ENCODE data around the gene GRIK2. TPM values are rescaled to one million over a fixed set of nuclear protein-coding genes. Genes with fewer than 3 reads are reported as not detected.

GRIK2 gene
- total and polyA plus RNA-seq, 12 donors = 0.09 to 10.6 (median 1.9) TPM

DNA sequence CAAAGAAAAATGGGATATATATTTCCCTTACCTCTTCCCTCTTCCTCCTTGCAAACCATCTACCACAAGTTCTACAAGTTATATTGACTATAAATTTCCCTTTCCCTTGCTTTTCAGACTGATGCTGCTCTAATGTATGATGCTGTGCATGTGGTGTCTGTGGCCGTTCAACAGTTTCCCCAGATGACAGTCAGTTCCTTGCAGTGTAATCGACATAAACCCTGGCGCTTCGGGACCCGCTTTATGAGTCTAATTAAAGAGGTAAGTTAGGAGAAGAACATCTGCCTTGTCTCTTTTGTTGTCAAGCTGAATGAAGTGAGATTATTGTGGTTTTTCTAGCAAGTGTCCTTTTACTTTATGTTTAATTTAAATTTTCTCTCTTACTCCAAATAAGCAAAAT lies 406.0 kb downstream of the GRIK2 start:
- Histone ChIP-seq H3K36me3 (replicated peaks in 1 of 2) (no peaks in the 10 kb centered on the region), H3K27ac (no peak overlapping the region), H3K4me3 (no peak overlapping the region), H3K27me3 (no peaks in the 10 kb centered on the region), H3K9me3 (replicated peaks in 1 of 3) (no peaks in the 10 kb centered on the region), H3K4me1 (replicated peaks in 1 of 2) (no peaks in the 10 kb centered on the region)
- 82 to 87% (median 84%) methylated on average over 5 of the region's 5 CpGs for WGBS, 4 donors
- no peak for DNase-seq
- TF ChIP-seq POLR2A (IDR thresholded peaks at IDR 0.05) = no peak
- intact Hi-C loops (cut with DNase I) = no loop called here

DNA sequence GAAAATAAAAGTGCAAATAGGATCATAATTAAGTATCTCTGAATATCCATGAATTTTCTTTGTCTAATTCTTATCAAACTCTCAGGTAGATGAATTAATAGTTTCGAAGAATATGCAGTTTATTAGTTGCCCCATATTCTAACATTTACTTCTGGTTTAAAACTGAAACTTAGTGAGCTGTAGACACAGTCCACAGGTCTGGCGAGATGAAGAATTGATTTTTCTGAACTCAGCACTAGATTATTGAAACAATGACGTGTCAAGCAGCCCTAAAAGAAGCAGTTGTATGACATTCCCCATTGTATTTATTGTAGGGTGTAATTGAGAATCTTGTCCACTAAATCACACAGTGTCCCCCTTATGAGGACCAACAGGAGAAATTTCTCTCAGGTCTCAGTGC lies 407.1 kb downstream of the GRIK2 start:
- Histone ChIP-seq H3K4me3 (peak overlapping the region in 1 of 4 donors; percentile 4), H3K27ac (no peak overlapping the region), H3K36me3 (replicated peaks in 1 of 2) (no peaks in the 10 kb centered on the region), H3K9me3 (replicated peaks in 1 of 3) (no peaks in the 10 kb centered on the region), H3K4me1 (replicated peaks in 1 of 2) (no peaks in the 10 kb centered on the region), H3K27me3 (no peaks in the 10 kb centered on the region)
- WGBS, 4 donors = 63 to 67% (median 65%) methylated on average over 3 of the region's 3 CpGs
- TF ChIP-seq, protein P1, sequence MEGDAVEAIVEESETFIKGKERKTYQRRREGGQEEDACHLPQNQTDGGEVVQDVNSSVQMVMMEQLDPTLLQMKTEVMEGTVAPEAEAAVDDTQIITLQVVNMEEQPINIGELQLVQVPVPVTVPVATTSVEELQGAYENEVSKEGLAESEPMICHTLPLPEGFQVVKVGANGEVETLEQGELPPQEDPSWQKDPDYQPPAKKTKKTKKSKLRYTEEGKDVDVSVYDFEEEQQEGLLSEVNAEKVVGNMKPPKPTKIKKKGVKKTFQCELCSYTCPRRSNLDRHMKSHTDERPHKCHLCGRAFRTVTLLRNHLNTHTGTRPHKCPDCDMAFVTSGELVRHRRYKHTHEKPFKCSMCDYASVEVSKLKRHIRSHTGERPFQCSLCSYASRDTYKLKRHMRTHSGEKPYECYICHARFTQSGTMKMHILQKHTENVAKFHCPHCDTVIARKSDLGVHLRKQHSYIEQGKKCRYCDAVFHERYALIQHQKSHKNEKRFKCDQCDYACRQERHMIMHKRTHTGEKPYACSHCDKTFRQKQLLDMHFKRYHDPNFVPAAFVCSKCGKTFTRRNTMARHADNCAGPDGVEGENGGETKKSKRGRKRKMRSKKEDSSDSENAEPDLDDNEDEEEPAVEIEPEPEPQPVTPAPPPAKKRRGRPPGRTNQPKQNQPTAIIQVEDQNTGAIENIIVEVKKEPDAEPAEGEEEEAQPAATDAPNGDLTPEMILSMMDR (IDR thresholded peaks at IDR 0.05) = no peak
- no peak for TF ChIP-seq POLR2A (IDR thresholded peaks at IDR 0.05)
- intact Hi-C loops (cut with DNase I) = no loop called here
- DNase-seq = no peak

DNA sequence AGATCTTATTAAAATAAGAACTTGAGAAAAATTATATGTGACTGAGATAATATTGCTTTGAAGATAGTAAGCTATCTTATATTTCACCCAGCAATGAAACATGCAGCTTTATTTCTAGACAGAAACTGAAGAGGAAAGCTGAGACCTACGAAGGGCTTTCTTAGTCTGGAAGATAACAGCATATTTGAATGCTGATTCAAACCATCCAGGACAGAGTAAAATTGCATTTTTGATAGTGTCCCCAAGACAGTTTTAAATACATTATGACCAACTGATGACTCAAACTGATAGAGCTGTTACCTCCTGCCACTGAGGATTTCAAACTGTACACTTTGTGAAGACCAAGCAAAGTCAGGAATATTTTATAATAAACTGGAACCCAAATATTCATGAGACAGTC lies 409.6 kb downstream of the GRIK2 start:
- Histone ChIP-seq H3K27ac (no peak overlapping the region), H3K4me1 (replicated peaks in 1 of 2) (no peaks in the 10 kb centered on the region), H3K36me3 (replicated peaks in 1 of 2) (no peaks in the 10 kb centered on the region), H3K9me3 (replicated peaks in 1 of 3) (no peaks in the 10 kb centered on the region), H3K27me3 (no peaks in the 10 kb centered on the region), H3K4me3 (no peak overlapping the region)
- TF ChIP-seq, protein P1 (IDR thresholded peaks at IDR 0.05) = no peak
- TF ChIP-seq POLR2A (IDR thresholded peaks at IDR 0.05) = no peak
- DNase-seq = no peak
- intact Hi-C loops (cut with DNase I) = no loop called here
- WGBS, 4 donors = 0 to 51% (median 40%) methylated on average over 1 of the region's 1 CpG

DNA sequence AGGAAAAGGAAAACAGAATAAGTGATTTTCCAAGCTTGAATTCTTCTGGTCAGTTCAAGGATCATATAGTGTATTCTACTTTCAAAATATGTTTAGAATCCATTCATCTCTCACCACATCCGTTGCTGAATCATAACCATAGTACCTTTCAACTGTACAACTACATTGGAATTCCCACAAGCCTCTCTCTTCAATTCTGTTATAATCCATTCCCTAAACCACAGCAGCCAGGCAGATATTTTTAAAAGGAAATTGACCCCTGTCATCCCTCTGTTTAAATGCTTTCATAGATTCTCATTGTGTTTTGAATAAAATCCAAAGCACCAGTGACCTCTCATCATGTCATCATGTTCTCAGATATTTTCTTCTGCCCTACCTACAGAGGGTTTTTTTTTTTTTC lies 412.7 kb downstream of the GRIK2 start:
- no peak for TF ChIP-seq POLR2A (IDR thresholded peaks at IDR 0.05)
- TF ChIP-seq, protein P1 (IDR thresholded peaks at IDR 0.05) = no peak
- 56 to 65% (median 61%) methylated on average over 1 of the region's 1 CpG for WGBS, 4 donors
- no peaks in the 10 kb centered on the region for H3K36me3 ChIP-seq (replicated peaks in 1 of 2)
- no peaks in the 10 kb centered on the region for H3K9me3 ChIP-seq (replicated peaks in 1 of 3)
- no peaks in the 10 kb centered on the region for H3K4me1 ChIP-seq (replicated peaks in 1 of 2)
- no peak for DNase-seq
- no peak overlapping the region for H3K4me3 ChIP-seq
- H3K27ac ChIP-seq = no peak overlapping the region
- intact Hi-C loops (cut with DNase I) = no loop called here
- no peaks in the 10 kb centered on the region for H3K27me3 ChIP-seq

DNA sequence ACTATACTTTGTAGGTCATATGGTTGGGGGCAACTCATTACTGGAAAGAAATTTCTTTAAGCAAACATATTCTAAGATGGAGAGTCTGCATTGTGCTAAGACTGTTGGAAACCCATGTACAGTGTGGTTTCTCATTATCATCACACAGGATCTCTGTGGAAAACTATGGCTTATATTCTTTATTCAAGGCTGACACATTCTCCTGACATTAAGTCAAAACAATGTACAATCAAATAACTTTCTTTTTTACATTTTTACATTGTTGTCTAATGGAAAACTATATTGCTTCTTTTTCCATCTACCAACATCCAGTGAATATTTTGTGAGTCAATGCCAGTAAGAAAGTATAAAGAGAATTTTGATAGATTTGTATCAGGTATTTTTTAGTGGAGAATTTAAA lies 417.6 kb downstream of the GRIK2 start:
- DNase-seq = no peak
- TF ChIP-seq POLR2A (IDR thresholded peaks at IDR 0.05) = no peak
- TF ChIP-seq, protein P1 (IDR thresholded peaks at IDR 0.05) = no peak
- intact Hi-C loops (cut with DNase I) = no loop called here

More for the DNA sequence above, 417.6 kb downstream of the GRIK2 start:
- Histone ChIP-seq H3K4me3 (no peak overlapping the region), H3K36me3 (replicated peaks in 1 of 2) (no peaks in the 10 kb centered on the region), H3K9me3 (replicated peaks in 1 of 3) (peaks cover 0 to 8% (median 0%) of the 10 kb centered on the region in 3 donors), H3K4me1 (replicated peaks in 1 of 2) (no peaks in the 10 kb centered on the region), H3K27me3 (no peaks in the 10 kb centered on the region), H3K27ac (no peak overlapping the region)

All from adrenal gland (tissue), 12 donors.